GM06990 (cell line): ENCODE measurements around the gene NDUFS5.
"Not testable (repeated sequence)": the region's sequence is repeated elsewhere in the genome, so short reads cannot be mapped to it uniquely, and the experiment has no call there.

Source experiments
- DNase-seq: peaks from one replicate; pipeline ENCODE4 v3.0.0-alpha.2; 2011; ENCODE audit not compliant: insufficient read length; ENCODE audit errors: extremely low read depth
- H3K27me3 ChIP-seq: replicated peaks from 2 replicates; pipeline ENCODE4 v1.6.0; 2011; ENCODE audit warnings: low read length; ENCODE audit not compliant: control insufficient read depth, insufficient read depth
- H3K36me3 ChIP-seq: 2 replicates; pipeline ENCODE4 v1.5.1; 2011; ENCODE audit warnings: low read length; ENCODE audit not compliant: control insufficient read depth, insufficient read depth
- H3K4me3 ChIP-seq: replicated peaks from 2 replicates; pipeline ENCODE4 v1.5.1; 2011; ENCODE audit warnings: low read depth, mild to moderate bottlenecking, control low read depth, low read length
- TF ChIP-seq, protein P1 (sequence below): IDR thresholded peaks from 2 replicates; pipeline ENCODE4 v1.5.1; 2011; ENCODE audit warnings: low read length, control low read depth, mild to moderate bottlenecking, inconsistent platforms; ENCODE audit not compliant: insufficient read depth, poor library complexity, severe bottlenecking

The NDUFS5 gene

GRCh38 chr1:39026051-39026865 is at the start of gene NDUFS5:
Gene NDUFS5, plus strand, starts transcription at chr1:39026350. Its CDS starts 2,375 bp downstream, at chr1:39028725.
- Histone ChIP-seq H3K36me3 (no peaks in the 10 kb centered on the region; the same call in 1 of the 2 replicates), H3K27me3 (no peaks in the 10 kb centered on the region), H3K4me3 (peak within 1 kb of the TSS; percentile 92)
- TF ChIP-seq, protein P1, sequence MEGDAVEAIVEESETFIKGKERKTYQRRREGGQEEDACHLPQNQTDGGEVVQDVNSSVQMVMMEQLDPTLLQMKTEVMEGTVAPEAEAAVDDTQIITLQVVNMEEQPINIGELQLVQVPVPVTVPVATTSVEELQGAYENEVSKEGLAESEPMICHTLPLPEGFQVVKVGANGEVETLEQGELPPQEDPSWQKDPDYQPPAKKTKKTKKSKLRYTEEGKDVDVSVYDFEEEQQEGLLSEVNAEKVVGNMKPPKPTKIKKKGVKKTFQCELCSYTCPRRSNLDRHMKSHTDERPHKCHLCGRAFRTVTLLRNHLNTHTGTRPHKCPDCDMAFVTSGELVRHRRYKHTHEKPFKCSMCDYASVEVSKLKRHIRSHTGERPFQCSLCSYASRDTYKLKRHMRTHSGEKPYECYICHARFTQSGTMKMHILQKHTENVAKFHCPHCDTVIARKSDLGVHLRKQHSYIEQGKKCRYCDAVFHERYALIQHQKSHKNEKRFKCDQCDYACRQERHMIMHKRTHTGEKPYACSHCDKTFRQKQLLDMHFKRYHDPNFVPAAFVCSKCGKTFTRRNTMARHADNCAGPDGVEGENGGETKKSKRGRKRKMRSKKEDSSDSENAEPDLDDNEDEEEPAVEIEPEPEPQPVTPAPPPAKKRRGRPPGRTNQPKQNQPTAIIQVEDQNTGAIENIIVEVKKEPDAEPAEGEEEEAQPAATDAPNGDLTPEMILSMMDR, result no peak
- peak; percentile 85 for DNase-seq

- not testable (repeated sequence) for DNase-seq, H3K4me3 ChIP-seq, H3K36me3 ChIP-seq, H3K27me3 ChIP-seq
Measured at GRCh38 chr1:38977399-38978244, 48.5 kb upstream of the NDUFS5 start.

DNA sequence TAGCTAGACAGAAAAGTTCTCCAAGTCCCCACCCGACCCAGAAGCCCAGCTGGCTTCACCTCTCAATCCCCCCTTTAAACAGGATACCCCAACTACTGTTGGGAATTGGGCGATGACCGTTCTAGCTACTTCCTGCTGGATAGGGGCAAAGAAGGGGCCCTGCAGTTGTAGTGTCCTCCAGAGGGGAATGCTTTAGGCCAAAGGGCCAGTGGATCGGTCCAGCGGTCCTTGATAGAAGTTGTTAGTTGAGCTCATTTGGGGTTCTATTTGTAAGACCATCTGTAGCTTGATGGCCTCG is 48.0 kb upstream of the NDUFS5 start:
- DNase-seq, H3K36me3 ChIP-seq, H3K4me3 ChIP-seq, H3K27me3 ChIP-seq: not testable (repeated sequence)

- not testable (repeated sequence) for H3K27me3 ChIP-seq, H3K36me3 ChIP-seq, H3K4me3 ChIP-seq, DNase-seq
Measured at GRCh38 chr1:38979380-38979779, 46.8 kb upstream of the NDUFS5 start.

- H3K27me3 ChIP-seq, result no peaks in the 10 kb centered on the region
- no peak overlapping the region for H3K4me3 ChIP-seq
- DNase-seq, result no peak
- H3K36me3 ChIP-seq, result peaks cover 1% of the 10 kb centered on the region
- TF ChIP-seq, protein P1, result no peak
Measured at GRCh38 chr1:38989979-38990378, 36.2 kb upstream of the NDUFS5 start.

DNA sequence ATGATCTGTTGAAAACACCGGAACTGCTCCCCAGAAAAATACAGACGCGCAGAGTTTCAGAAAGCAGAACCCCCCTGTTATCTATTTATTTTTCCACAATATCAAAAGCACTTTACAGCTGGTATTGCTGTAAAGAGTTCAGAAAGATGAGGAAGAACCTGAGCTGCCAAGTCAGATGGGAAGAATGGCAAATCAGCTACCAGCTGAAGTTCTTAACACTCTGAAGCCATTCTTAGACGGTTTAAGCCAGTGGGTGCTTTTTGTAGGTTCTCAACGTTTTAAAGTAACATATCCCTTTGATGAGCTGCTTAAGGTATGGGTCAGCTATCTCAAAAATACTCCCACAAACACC is 35.8 kb upstream of the NDUFS5 start:
- no peak for DNase-seq
- TF ChIP-seq, protein P1, result no peak
- H3K27me3 ChIP-seq, result no peaks in the 10 kb centered on the region
- H3K36me3 ChIP-seq, result peaks cover 1% of the 10 kb centered on the region
- peak overlapping the region; percentile 69 for H3K4me3 ChIP-seq
